ENCODE measurements around the gene CRB2. TPM values are rescaled to one million over a fixed set of nuclear protein-coding genes. Genes with fewer than 3 reads are reported as not detected.

The CRB2 gene
- total and polyA plus RNA-seq, 2 of the 4 experiments (the other 2 are of a cell fraction): not detected

GRCh38 chr9:123339666-123340510, 16.1 kb upstream of the CRB2 start:
- no peak for DNase-seq
- H3K18ac ChIP-seq (ENCODE audit: low read depth, low read length): no peak overlapping the region
- no peak overlapping the region for H2AK9ac ChIP-seq (replicated peaks; ENCODE audit: low read depth, low read length, poor library complexity)
- H3K36me3 ChIP-seq (ENCODE audit: control insufficient read depth, insufficient read depth, low read length): no peaks in the 10 kb centered on the region
- intact Hi-C loops (cut with micrococcal nuclease) (loop anchor here (5.0 kb wide), 1 partner anchor 73 kb away; the partner anchor contains the start of gene STRBP), dilution Hi-C loops (cut with HindIII; ENCODE audit: low sequenced_read_pairs, unreplicated experiment) (no loop called here), in situ Hi-C loops (cut with MboI; ENCODE audit: low sequenced_read_pairs) (loop anchor here (25.0 kb wide), 1 partner anchor 503 kb away; the partner anchor contains the start of gene PDCL)
- H2BK120ac ChIP-seq (ENCODE audit: low read depth, low read length): no peak overlapping the region
- H3K23ac ChIP-seq (ENCODE audit: low read depth, low read length): no peak overlapping the region
- peak overlapping the region; percentile 44 for H2AFZ ChIP-seq (replicated peaks; ENCODE audit: low read length, poor library complexity)
- no peaks in the 10 kb centered on the region; the same call in 1 of the 2 replicates for H3K9me1 ChIP-seq (ENCODE audit: insufficient read depth, low read length)
- H3K27me3 ChIP-seq (ENCODE audit: control insufficient read depth, insufficient read depth, low read length): peaks cover 5% of the 10 kb centered on the region
- H3K79me1 ChIP-seq (ENCODE audit: low read depth in 1 of 2, low read length in 2 of 2): no peaks in the 10 kb centered on the region
- ChIA-PET POLR2A (ENCODE audit: unreplicated experiment) (no interaction called here), CTCF (no interaction called here)
- H3K9ac ChIP-seq (ENCODE audit: low read depth, low read length): no peak overlapping the region
- H4K8ac ChIP-seq (ENCODE audit: low read depth in 2 of 2, low read length in 2 of 2): no peak overlapping the region
- H4K20me1 ChIP-seq (ENCODE audit: insufficient read depth, low read length): no peaks in the 10 kb centered on the region
- no peak overlapping the region for H3K4me2 ChIP-seq (ENCODE audit: low read depth, low read length)
- no peak overlapping the region for H3K56ac ChIP-seq (ENCODE audit: extremely low read depth, insufficient read depth, low read length)
- H3K9me3 ChIP-seq (ENCODE audit: control insufficient read depth, insufficient read depth, low read length): no peaks in the 10 kb centered on the region
- H3K14ac ChIP-seq (replicated peaks; ENCODE audit: low read depth, low read length): no peak overlapping the region
- TF ChIP-seq CEBPB (IDR thresholded peaks at IDR 0.05; ENCODE audit: low read depth, low read length): no peak
- TF ChIP-seq, protein P1, sequence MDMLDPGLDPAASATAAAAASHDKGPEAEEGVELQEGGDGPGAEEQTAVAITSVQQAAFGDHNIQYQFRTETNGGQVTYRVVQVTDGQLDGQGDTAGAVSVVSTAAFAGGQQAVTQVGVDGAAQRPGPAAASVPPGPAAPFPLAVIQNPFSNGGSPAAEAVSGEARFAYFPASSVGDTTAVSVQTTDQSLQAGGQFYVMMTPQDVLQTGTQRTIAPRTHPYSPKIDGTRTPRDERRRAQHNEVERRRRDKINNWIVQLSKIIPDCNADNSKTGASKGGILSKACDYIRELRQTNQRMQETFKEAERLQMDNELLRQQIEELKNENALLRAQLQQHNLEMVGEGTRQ (IDR thresholded peaks at IDR 0.05; ENCODE audit: low read depth, low read length): no peak
- H2AK5ac ChIP-seq (ENCODE audit: low read depth, low read length): no peak overlapping the region
- no peak overlapping the region for H2BK20ac ChIP-seq (ENCODE audit: low read depth, low read length)
- H2BK5ac ChIP-seq (ENCODE audit: low read depth, low read length, poor library complexity, severe bottlenecking): no peak overlapping the region
- ATAC-seq (ENCODE audit: low read depth): no peak
- no peak overlapping the region for H3K27ac ChIP-seq (ENCODE audit: insufficient read depth, low read length)
- no TSS peak for BruUV-seq (replicated peaks)
- H4K5ac ChIP-seq (ENCODE audit: low read depth, low read length): no peak overlapping the region
- no peak overlapping the region for H3K4me3 ChIP-seq (ENCODE audit: insufficient read depth, low read depth, low read length)
- peaks cover 4% of the 10 kb centered on the region; the same call in 1 of the 2 replicates for H3K4me1 ChIP-seq (ENCODE audit: control insufficient read depth, insufficient read depth, low read length)
- 83% methylated on average over 8 of the region's 32 CpGs; no CpG with 5 or more reads in 1 of the 2 experiments for WGBS, 2 experiments (ENCODE audit: extremely low coverage in 2 of 2, insufficient read length in 1 of 2)
- no peak overlapping the region for H2BK15ac ChIP-seq (ENCODE audit: low read depth, low read length)
- H4K91ac ChIP-seq (ENCODE audit: insufficient read depth, low read depth, low read length): no peak overlapping the region
- no peak overlapping the region for H3K4ac ChIP-seq (ENCODE audit: low read depth, low read length)

Data from IMR-90 (cell line).